AG20443 (cell line): ENCODE results near the gene TMEM120A.

ENCODE experiments used
- DNase-seq: peaks from one replicate; pipeline ENCODE4 v3.0.0; 2012; ENCODE audit warnings: low spot score, mixed read lengths

TMEM120A gene

GRCh38 chr7:75995052-75995471 is 667 bp upstream of the TMEM120A start:
- no peak for DNase-seq

GRCh38 chr7:75993689-75994387 is 557 bp downstream of the TMEM120A start:
- peak; percentile 89 for DNase-seq

DNA sequence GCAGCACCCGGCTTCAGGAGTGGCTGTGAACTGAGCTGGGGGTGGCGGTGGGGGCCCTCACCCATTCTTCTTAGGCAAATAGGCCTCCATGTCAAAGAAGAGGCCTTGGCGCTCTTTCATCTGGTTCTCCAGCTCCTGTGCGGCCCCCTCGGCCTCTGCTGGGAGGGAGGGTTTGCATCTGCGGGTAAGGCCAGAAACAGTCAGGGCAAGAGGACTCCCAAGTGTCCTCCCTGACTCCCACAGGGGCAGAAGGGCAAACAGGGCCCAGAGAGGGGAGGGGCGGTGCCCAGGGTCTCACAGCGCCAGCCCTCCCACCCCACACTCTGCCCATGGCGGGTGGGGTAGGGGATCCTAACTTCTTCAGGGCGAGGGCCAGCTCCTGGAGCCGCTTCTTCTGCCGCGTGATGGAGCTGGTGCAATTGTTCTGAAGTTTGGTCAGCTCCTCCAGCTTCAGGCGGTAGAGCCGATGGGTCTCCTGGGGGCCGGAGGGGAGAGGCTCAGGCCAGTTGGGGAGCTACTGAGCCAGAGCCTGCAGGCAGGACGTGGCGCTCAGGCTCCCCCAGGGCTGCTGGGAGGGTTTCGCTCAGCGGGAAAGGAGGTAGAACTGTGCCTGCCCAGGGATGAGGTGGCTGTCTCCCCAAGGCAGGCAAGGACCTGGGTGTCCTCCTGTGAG is 2.2 kb downstream of the TMEM120A start:
- no peak for DNase-seq

GRCh38 chr7:75991531-75992082 is 2.8 kb downstream of the TMEM120A start:
- no peak for DNase-seq

DNA sequence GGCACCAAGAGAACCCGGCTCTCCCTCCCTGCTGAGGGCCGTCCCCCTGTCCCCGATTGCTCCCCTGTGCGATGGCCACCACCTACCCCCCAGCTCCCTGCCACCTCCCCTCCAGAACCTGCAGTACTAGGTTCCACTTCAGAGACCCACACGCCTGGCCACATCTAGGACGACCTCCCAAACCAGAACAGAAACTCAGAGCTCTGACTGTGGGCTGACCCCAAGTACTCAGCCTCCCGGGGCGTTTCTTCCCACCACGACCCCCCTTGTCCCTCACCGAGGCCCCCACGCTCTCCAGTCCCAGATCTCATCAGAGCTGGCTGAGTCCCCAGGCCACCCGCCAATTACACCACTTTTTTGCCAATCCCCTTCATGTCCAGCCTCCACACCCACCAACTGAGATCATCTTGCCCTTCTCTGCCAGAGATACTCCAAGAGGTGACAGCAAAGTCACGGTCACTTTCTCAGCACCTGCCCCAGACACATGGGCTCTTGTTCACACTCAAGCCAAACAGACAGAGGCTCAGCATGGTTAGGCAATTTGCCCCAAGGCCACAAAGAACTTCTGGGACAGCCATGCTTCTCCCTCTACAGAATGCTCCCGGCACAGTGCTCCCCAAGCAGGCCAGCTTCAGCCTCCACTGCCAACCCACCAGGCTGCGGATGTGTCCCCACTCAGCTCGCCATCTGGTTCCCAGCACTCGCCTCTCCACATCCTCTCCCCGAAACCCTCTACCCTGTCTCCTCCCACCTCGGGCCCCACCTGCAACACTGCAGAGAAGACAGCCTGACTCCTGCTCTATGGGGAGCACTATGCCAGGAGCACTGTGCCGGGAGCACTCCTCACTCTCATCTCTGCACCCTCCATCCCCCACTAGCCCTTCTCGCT is 4.7 kb downstream of the TMEM120A start:
- no peak for DNase-seq

- no peak for DNase-seq
Measured at GRCh38 chr7:75988568-75989499, 5.6 kb downstream of the TMEM120A start.

GRCh38 chr7:75987805-75988567 is 6.4 kb downstream of the TMEM120A start:
- DNase-seq, result no peak

DNA sequence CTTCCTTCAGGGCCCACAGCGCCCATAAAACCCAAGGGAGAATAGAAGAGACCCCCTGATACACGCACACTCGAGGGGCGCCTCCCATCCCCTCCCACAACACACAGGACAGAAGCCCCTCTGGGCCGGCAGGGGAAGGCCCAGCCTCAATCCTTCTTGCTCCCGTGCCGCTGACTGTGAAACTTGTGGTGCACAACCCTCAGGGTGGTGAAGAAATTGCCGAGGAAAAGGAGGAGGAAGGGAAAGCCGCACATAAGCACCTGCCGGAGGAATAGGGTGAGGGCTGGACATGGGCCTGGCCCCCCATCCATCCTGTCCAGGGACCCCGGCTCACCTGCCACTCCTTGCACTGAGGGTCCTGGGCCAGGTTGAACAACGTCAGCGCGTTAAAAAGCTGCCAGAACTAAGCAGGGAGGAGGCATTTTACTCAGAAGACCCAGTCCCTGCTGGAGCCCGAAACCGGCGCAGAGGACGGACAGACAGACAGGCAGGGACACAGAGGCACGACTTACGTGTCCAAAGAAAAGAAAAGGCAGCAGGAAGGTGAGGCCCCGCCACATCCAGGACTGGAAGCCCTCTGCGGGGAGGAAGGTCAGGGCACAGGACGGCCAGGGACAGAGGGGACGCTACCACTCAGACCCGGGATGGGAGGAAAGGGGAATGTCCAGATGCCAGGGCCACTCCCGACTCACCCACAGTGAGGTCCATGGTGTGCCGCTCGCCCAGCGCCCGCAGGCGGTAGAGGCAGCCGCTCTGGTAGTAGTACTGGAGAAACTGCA is 7.2 kb downstream of the TMEM120A start:
- DNase-seq, result no peak

DNA sequence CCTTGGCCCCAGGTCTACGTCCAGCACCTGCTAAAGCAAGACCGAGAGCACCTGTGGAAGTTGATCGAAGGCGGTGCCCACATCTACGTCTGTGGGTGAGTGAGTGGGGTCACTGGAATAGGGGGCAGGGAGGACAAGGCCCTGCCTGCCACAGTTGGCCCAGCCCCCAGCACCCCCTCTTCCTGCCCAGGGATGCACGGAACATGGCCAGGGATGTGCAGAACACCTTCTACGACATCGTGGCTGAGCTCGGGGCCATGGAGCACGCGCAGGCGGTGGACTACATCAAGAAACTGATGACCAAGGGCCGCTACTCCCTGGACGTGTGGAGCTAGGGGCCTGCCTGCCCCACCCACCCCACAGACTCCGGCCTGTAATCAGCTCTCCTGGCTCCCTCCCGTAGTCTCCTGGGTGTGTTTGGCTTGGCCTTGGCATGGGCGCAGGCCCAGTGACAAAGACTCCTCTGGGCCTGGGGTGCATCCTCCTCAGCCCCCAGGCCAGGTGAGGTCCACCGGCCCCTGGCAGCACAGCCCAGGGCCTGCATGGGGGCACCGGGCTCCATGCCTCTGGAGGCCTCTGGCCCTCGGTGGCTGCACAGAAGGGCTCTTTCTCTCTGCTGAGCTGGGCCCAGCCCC is 8.1 kb downstream of the TMEM120A start:
- no peak for DNase-seq

DNA sequence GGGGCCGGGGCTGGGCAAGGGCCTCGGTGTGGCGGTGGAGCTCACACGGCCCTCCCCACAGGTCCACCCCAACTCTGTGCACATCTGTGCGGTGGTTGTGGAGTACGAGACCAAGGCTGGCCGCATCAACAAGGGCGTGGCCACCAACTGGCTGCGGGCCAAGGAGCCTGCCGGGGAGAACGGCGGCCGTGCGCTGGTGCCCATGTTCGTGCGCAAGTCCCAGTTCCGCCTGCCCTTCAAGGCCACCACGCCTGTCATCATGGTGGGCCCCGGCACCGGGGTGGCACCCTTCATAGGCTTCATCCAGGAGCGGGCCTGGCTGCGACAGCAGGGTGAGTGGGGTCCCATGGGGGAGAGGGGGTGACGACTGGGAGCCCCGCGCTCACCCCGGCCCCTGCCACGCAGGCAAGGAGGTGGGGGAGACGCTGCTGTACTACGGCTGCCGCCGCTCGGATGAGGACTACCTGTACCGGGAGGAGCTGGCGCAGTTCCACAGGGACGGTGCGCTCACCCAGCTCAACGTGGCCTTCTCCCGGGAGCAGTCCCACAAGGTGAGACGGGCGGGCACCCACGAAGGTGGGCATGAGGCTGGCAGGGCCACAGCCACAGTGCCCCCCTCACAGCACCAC is 8.8 kb downstream of the TMEM120A start:
- no peak for DNase-seq

DNA sequence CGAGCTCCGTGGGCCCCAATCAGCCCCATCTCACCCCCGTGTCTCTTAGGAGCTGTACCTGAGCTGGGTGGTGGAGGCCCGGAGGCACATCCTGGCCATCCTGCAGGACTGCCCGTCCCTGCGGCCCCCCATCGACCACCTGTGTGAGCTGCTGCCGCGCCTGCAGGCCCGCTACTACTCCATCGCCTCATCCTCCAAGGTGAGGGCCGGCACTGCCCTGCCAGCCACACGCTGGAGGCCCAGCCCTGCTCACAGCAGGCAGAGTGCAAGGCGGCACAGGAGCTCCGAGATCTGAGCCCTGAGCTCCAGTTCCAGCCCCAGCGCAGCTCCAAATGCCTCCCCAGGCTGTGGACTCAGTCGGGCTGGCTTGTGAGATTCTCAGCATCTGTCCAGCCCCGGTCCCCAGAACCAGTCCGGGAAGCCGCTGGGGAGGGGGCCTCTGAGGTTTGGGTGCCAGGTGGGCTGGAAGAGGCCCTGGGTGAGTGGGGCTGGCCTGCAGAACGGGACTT is 9.3 kb downstream of the TMEM120A start:
- DNase-seq, result no peak

DNA sequence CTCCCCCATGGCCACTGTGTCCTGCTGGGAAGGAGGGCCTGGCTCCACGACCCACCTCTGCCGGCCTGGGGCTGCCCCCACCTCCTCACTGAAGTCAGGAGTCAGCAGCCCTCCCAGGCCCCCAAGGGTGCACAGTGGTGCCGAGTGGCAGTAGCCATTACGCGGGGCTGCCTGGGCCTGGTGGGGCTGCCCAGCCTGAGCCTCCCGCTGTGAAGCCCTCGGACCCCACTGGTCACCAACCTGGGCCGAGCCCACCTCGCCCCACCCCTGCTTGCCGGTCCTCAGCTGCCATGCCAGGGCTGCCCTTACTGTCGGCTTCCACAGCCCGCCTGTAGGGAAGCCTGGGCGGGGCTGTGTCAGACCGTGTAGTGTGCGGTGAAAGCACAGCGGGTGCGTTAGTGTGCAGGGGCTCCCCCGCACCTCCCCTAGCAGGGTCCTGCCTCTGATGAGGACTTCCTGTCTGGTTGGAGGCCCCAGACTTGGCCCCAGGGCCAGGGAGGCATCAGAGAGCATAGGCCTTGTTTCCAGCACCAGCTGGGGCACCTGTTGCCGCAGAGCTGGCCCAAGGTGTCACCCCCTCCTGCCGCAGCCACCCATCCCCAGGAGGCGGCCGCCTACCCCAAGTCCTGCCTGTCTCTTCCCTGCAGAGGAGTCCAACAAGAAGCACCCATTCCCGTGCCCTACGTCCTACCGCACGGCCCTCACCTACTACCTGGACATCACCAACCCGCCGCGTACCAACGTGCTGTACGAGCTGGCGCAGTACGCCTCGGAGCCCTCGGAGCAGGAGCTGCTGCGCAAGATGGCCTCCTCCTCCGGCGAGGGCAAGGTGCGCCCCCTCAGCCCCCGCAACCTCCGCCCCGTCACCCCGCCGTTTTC is 10.0 kb downstream of the TMEM120A start:
- DNase-seq, result no peak

DNA sequence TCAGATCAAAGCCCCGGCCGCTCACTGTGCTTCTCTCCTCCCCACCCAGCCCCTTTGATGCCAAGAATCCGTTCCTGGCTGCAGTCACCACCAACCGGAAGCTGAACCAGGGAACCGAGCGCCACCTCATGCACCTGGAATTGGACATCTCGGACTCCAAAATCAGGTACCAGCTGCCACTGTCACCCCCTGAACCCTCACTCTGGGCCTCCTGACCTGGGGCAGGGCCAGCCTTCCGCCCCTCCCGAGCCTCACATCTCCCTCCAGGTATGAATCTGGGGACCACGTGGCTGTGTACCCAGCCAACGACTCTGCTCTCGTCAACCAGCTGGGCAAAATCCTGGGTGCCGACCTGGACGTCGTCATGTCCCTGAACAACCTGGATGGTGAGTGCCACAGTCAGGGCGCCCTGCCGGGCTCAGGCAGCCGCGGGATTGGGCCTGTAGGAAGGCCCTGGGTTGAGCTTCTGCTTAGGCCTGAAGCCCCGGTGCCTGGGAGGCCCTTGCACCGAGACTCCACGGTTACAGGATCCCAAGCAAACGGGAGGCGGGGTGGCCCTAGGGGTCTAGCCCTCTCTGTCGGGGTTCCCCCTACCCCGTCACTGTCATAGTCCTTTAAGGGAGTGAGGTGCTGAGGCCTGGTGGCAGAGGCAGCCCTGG is 10.8 kb downstream of the TMEM120A start:
- no peak for DNase-seq

GRCh38 chr7:75982306-75983064 is 11.9 kb downstream of the TMEM120A start:
- DNase-seq, result no peak

- DNase-seq, result no peak
Measured at GRCh38 chr7:75981453-75982305, 12.7 kb downstream of the TMEM120A start.

DNA sequence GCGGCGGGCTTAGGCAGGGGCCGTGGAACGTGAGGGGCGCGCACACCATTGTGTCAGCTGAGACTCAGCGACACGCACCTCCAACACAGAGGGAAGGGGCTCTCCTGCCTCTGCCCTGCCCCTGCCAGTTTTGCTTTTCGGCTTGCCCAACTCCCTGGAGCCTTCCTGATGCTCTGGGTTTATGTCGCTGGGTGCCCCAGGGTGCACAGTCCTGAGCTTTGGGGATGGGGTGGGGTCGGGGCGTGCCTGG is 13.3 kb downstream of the TMEM120A start:
- DNase-seq, result no peak
